Aorta (tissue), 5 donors: ENCODE data around the gene MOB1A. TPM values are rescaled to one million over a fixed set of nuclear protein-coding genes. Genes with fewer than 3 reads are reported as not detected.
A peak's percentile ranks its signal among the peaks of the same experiment; 100 is the strongest.
"Not testable (repeated sequence)": the region's sequence is repeated elsewhere in the genome, so short reads cannot be mapped to it uniquely, and the experiment has no call there.

Experiments
- ATAC-seq: fragments of 200-7000 bp; cut with Tn5 transposase; one replicate; pipeline ENCODE4 v1.9.1; 2022; ENCODE audit warnings: moderate library complexity; ENCODE audit not compliant: low FRiP score
- DNase-seq, 2 donors: peaks; one replicate each; pipeline ENCODE4 v3.0.0-alpha.2; 2020
- H3K27ac ChIP-seq, 2 donors: one replicate each; pipeline ENCODE4 v1.5.1; 2013; ENCODE audit warnings: low read length in 2 of 2, mild to moderate bottlenecking in 2 of 2, moderate library complexity in 2 of 2, control low read depth in 1 of 2, inconsistent platforms in 1 of 2, low read depth in 1 of 2
- H3K27me3 ChIP-seq, 2 donors: one replicate each; pipeline ENCODE4 v1.6.1; 2013; ENCODE audit warnings: control low read depth in 1 of 2, low read length in 1 of 2, mild to moderate bottlenecking in 1 of 2, moderate library complexity in 1 of 2; ENCODE audit not compliant: insufficient read depth in 2 of 2, control insufficient read depth in 1 of 2
- H3K36me3 ChIP-seq, 2 donors: one replicate each; pipeline ENCODE4 v1.6.1; 2013; ENCODE audit warnings: control low read depth in 1 of 2, low read length in 1 of 2, mild to moderate bottlenecking in 1 of 2; ENCODE audit not compliant: insufficient read depth in 2 of 2, control insufficient read depth in 1 of 2
- H3K4me1 ChIP-seq, 2 donors: one replicate each; pipeline ENCODE4 v1.6.1; 2013; ENCODE audit warnings: low read length in 2 of 2, control low read depth in 1 of 2, mild to moderate bottlenecking in 1 of 2, moderate library complexity in 1 of 2; ENCODE audit not compliant: insufficient read depth in 2 of 2, control insufficient read depth in 1 of 2
- H3K4me3 ChIP-seq, 2 donors: one replicate each; pipeline ENCODE4 v1.5.1; 2013; ENCODE audit warnings: low read length in 2 of 2, control low read depth in 1 of 2, mild to moderate bottlenecking in 1 of 2
- H3K9me3 ChIP-seq: one replicate; pipeline ENCODE4 v1.6.1; 2013; ENCODE audit warnings: mild to moderate bottlenecking, low read length; ENCODE audit not compliant: control insufficient read depth
- WGBS, 2 donors: extraction: QIAGEN DNeasy Blood & Tissue Kit; methylation state at CpG; one replicate each; pipeline ENCODE4 v1.1.7; 2013; 5-methylcytosine and 5-hydroxymethylcytosine counted together
- intact Hi-C, 2 donors: fragments of 100-400 bp; cut with DNase I; formaldehyde crosslinking; loops; one replicate each; pipeline versions ENCODE4 v1.14.2 to v1.15.0; 2022
- polyA plus RNA-seq, 2 donors: library from polyadenylated mRNA; stranded (reverse); fragments of 200-250 nt; gene quantifications; one replicate each; pipeline ENCODE4 v1.2.3, GENCODE V29; 2013
- total RNA-seq, 2 donors: library from RNA; stranded (reverse); fragmentation: NEBNext Ultra II Directional; extraction: Animal tissue kit (Norgen Biotek cat#: 25700); gene quantifications; one replicate each; pipeline ENCODE4 v1.2.1, GENCODE V29; 2021
- donor health status: healthy with polysubstance abuse.
- donor health status: Bipolar disorder and iron deficiency.
- donor health status: DM: no; HTN: no; CAD: no.
- donor health status: DM: no; HTN: no; CAD: no.
- donor health status: DM: yes; HTN: yes; CAD: no.

The MOB1A gene
- total and polyA plus RNA-seq, 4 donors, result 35.7 to 105 (median 76.3) TPM

DNA sequence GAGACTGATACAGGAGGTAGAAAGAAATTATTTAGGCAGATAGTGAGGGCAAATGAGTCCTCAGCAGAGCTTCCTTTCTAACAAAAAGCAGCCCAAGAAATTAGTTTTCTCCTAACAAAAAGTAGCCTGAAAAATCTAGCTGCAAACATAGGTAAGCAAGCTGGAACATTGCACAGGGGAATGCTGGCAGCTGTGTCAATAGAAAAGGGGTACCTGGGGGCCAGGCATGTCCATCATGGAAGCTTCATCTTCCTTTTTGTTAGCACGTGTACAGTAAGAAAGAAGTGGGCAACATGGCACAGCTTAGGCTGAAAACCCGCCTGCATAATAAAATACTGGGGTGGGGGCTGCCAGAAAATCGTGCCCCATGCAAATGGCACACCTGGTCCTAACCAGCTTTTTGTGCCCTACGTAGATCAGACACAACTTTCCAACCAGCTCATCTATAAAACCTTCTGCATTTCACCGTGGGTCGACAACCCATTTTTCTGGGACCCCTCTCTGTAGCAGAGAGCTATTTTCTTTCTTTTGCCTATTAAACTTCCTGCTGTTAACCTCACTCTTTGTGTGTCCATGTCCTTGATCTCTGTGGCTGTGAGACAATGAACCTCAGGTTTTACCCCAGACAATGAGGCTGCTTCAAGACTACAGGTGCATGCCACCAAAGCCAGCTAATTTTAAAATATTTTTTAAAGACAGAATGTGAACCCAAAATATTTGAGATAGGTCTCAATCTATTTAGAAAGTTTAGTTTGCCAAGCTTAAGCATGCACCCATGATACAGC lies 13.1 kb upstream of the MOB1A start:
- DNase-seq (no peak), ATAC-seq (no peak)
- Histone ChIP-seq H3K4me3 (no peak overlapping the region), H3K36me3 (no peaks in the 10 kb centered on the region), H3K9me3 (no peaks in the 10 kb centered on the region), H3K27me3 (no peaks in the 10 kb centered on the region), H3K4me1 (no peaks in the 10 kb centered on the region), H3K27ac (no peak overlapping the region)
- 69 to 74% methylated on average over 6 of the region's 6 CpGs for WGBS, 2 donors
- intact Hi-C loops, result no loop called here

- intact Hi-C loops, result no loop called here
Observed at GRCh38 chr2:74188696-74189095, 10.0 kb upstream of the MOB1A start.

DNA sequence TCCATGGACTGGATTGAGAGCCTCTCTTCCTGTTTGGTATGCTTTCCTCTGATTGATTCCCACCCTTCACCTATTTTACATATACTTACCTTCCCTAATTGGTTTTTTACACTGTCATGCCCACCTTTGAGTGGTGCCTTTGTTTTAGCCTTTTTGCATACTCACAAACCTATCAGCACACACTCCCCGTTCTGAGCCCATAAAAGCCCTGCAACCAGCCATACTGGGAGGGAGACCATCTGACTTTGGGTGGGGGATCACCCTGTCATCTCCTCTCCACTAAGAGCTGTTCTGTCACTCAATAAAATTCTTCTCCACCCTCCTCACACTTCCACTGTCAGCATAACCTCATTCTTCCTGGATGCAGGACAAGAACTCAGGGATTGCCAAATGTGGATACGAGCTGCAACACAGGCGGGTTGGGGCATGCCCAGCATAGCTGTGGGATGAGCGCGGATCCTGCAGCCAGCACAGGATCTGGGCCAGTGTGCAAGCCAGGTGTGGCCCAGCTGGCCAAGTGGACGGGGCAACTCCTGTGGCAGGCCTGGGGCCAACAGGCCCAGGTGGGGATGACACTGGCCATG lies 9.4 kb upstream of the MOB1A start:
- WGBS, 2 donors, result 86 to 89% methylated on average over 6 of the region's 6 CpGs
- Histone ChIP-seq H3K27ac (no peak overlapping the region), H3K4me3 (no peak overlapping the region), H3K27me3 (no peaks in the 10 kb centered on the region), H3K36me3 (no peaks in the 10 kb centered on the region), H3K4me1 (no peaks in the 10 kb centered on the region), H3K9me3 (no peaks in the 10 kb centered on the region)
- no peak for DNase-seq
- intact Hi-C loops, result no loop called here
- ATAC-seq, result no peak

More at GRCh38 chr2:74188696-74189095, 10.0 kb upstream of the MOB1A start:
- no peaks in the 10 kb centered on the region for H3K27me3 ChIP-seq
- H3K27ac ChIP-seq, result no peak overlapping the region
- no peak for ATAC-seq
- no peaks in the 10 kb centered on the region for H3K36me3 ChIP-seq
- no peak for DNase-seq
- no peaks in the 10 kb centered on the region for H3K4me1 ChIP-seq
- WGBS, 2 donors, result 96% methylated on average over 3 of the region's 3 CpGs
- no peak overlapping the region for H3K4me3 ChIP-seq
- no peaks in the 10 kb centered on the region for H3K9me3 ChIP-seq

DNA sequence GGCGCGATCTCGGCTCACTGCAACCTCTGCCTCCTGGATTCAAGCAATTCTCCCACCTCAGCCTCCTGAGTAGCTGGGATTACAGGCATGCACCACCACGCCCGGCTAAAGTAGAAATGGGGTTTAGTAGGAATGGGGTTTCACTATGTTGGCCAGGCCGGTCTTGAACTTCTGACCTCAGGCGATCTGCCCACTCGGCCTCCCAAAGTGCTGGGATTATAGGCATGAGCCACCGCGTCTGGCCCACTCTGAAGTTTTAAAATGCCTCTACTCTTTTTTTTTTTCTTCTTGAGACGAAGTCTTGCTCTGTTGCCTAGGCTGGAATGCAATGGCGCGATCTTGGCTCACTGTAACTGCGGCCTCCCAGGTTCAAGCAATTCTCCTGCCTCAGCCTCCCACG lies 8.0 kb upstream of the MOB1A start:
- H3K36me3 ChIP-seq, ATAC-seq, H3K9me3 ChIP-seq, H3K27me3 ChIP-seq, H3K27ac ChIP-seq, intact Hi-C loops, H3K4me1 ChIP-seq, DNase-seq, H3K4me3 ChIP-seq: not testable (repeated sequence)
- 93 to 96% methylated on average over 15 of the region's 15 CpGs for WGBS, 2 donors

DNA sequence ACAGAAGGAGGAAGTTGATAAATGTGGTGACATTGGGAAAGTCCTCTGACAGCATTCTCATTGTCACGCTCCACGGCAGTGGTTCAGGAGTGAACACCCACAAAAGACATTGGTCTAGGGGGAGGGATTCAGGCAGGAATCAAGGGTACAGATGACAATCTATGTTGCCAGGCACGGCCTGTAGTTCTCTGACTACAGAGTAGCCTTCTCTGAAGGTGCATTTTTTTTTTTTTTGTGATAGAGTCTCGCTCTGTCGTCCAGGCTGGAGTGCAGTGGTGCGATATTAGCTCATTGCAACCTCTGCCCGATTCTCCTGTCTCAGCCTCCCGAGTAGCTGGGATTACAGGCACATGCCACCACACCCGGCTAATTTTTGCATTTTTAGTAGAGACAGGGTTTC lies 7.4 kb upstream of the MOB1A start:
- no peak overlapping the region for H3K4me3 ChIP-seq
- no peaks in the 10 kb centered on the region for H3K27me3 ChIP-seq
- H3K9me3 ChIP-seq, result no peaks in the 10 kb centered on the region
- no peaks in the 10 kb centered on the region for H3K36me3 ChIP-seq
- WGBS, 2 donors, result 90 to 91% methylated on average over 9 of the region's 9 CpGs
- intact Hi-C loops, result no loop called here
- no peak for ATAC-seq
- DNase-seq, result peak in 1 of 2 donors; percentile 73
- H3K4me1 ChIP-seq, result no peaks in the 10 kb centered on the region
- H3K27ac ChIP-seq, result no peak overlapping the region

DNA sequence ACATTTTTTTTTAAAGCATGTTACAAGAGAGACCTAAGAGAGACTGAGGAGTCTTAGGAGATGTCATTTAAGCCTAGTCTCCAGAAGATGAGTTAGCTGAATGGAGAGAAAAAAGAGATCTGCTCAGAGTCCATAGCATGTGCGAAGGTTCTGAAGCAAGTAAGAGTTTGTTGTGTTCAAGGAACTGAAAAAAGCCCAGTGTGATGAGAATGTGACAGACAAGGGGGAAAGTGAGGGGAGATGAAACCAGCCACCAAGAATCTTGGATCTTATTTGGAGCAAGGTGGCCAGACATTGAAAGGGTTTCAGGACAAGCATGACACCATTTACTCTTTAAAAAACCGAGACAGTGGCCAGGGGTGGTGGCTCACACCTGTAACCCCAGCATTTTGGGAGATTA lies 5.2 kb upstream of the MOB1A start:
- WGBS, 2 donors, result 85 to 87% methylated on average over 2 of the region's 2 CpGs
- Histone ChIP-seq H3K27ac (no peak overlapping the region), H3K27me3 (no peaks in the 10 kb centered on the region), H3K9me3 (no peaks in the 10 kb centered on the region), H3K4me1 (no peaks in the 10 kb centered on the region), H3K36me3 (no peaks in the 10 kb centered on the region), H3K4me3 (no peak overlapping the region)
- DNase-seq (no peak), ATAC-seq (no peak)
- intact Hi-C loops, result no loop called here

GRCh38 chr2:74181739-74182138 lies 3.1 kb upstream of the MOB1A start:
- Histone ChIP-seq H3K27me3 (no peaks in the 10 kb centered on the region), H3K9me3 (no peaks in the 10 kb centered on the region), H3K4me1 (no peaks in the 10 kb centered on the region), H3K36me3 (no peaks in the 10 kb centered on the region), H3K27ac (no peak overlapping the region), H3K4me3 (no peak overlapping the region)
- ATAC-seq (no peak), DNase-seq (peak in 1 of 2 donors; percentile 70)
- 48 to 53% methylated on average over 7 of the region's 7 CpGs for WGBS, 2 donors
- intact Hi-C loops, result no loop called here

GRCh38 chr2:74179063-74179865 lies 585 bp upstream of the MOB1A start:
- peaks cover 0 to 4% of the 10 kb centered on the region in 2 donors for H3K4me1 ChIP-seq
- H3K36me3 ChIP-seq, result no peaks in the 10 kb centered on the region
- H3K27ac ChIP-seq, result peak overlapping the region in 1 of 2 donors; percentile 38
- no peaks in the 10 kb centered on the region for H3K27me3 ChIP-seq
- DNase-seq (peak in 1 of 2 donors; percentile 50), ATAC-seq (no peak)
- peak overlapping the region; percentile 3 to 4 for H3K4me3 ChIP-seq
- intact Hi-C loops, result no loop called here
- no peaks in the 10 kb centered on the region for H3K9me3 ChIP-seq
- 49 to 51% methylated on average over 24 to 25 of the region's 25 CpGs for WGBS, 2 donors
